ENCODE results near the gene ZNF133. TPM values are rescaled to one million over a fixed set of nuclear protein-coding genes. Genes with fewer than 3 reads are reported as not detected.

ZNF133 gene
- polyA plus RNA-seq, 1 donor (not counting 4 experiments of a cell fraction or from before 2014, with no cell fraction given), result 15.8 TPM

- no peaks in the 10 kb centered on the region for H3K9me1 ChIP-seq (ENCODE audit: control insufficient read depth, extremely low read depth, insufficient read depth, low read length)
- no peak for TF ChIP-seq CTCF (optimal IDR thresholded peaks at IDR 0.05 in 1 of 3, IDR thresholded peaks at IDR 0.05 in 1 of 3, conservative IDR thresholded peaks at IDR 0.05 in 1 of 3; ENCODE audit: extremely low read depth in 1 of 3, insufficient read depth in 2 of 3, low read length in 3 of 3)
- TF ChIP-seq EZH2 (IDR thresholded peaks at IDR 0.05; ENCODE audit: low read length), result no peak
- no peak overlapping the region for H3K4me3 ChIP-seq (ENCODE audit: control insufficient read depth in 2 of 3, extremely low read depth in 1 of 3, insufficient read depth in 2 of 3, low read depth in 1 of 3, low read length in 3 of 3)
- H3K4me2 ChIP-seq (ENCODE audit: control insufficient read depth, extremely low read depth, insufficient read depth, low read depth, low read length), result no peak overlapping the region
- no peak overlapping the region for H3K9ac ChIP-seq (ENCODE audit: control insufficient read depth, extremely low read depth, insufficient read depth, low read length)
- H3K9me3 ChIP-seq (ENCODE audit: control insufficient read depth, low read depth, low read length), result no peaks in the 10 kb centered on the region
- DNase-seq (ENCODE audit: low read depth, low spot score), result no peak
- no peak overlapping the region for H2AFZ ChIP-seq (ENCODE audit: control insufficient read depth, low read length)
- H3K4me1 ChIP-seq (ENCODE audit: control insufficient read depth, extremely low read depth, insufficient read depth, low read length), result peaks cover 40% of the 10 kb centered on the region
- H3K79me2 ChIP-seq (ENCODE audit: control insufficient read depth, insufficient read depth, low read length), result peaks cover 2% of the 10 kb centered on the region
- H3K27ac ChIP-seq (ENCODE audit: control insufficient read depth, insufficient read depth, low read length), result no peak overlapping the region
- H4K20me1 ChIP-seq (ENCODE audit: control insufficient read depth, extremely low read depth, insufficient read depth, low read length), result no peaks in the 10 kb centered on the region
- FAIRE-seq, result peak; percentile 9
- H3K36me3 ChIP-seq (ENCODE audit: control insufficient read depth in 2 of 2, extremely low read depth in 1 of 2, insufficient read depth in 2 of 2, low read length in 2 of 2), result peaks cover 3 to 5% of the 10 kb centered on the region in 2 experiments
- dilution Hi-C loops (cut with MboI; ENCODE audit: extremely low pct_ligation_motif_present, low sequenced_read_pairs), result no loop called here
- H3K27me3 ChIP-seq (ENCODE audit: control insufficient read depth, extremely low read depth, insufficient read depth, low read length), result no peaks in the 10 kb centered on the region
Observed at GRCh38 chr20:18310051-18310450, 21.7 kb downstream of the ZNF133 start.

DNA sequence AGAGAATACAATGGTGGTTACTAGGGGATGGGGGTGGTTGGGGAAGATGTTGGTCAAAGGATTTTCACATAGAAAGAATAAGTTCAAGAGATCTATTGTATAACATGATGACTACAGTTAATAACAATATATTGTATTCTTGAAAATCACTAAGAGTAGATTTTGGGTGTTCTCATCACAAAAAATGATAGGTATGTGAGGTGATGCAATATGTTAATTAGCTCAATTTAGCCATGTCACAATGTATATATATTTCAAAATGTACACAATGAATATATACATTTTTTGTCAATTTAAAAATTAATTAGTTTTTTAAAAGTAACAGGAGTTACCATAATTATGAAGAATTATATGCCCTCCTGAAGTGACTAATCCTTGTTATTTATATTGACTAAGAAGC lies 22.3 kb downstream of the ZNF133 start:
- Histone ChIP-seq H3K4me3 (ENCODE audit: control insufficient read depth in 2 of 3, extremely low read depth in 1 of 3, insufficient read depth in 2 of 3, low read depth in 1 of 3, low read length in 3 of 3) (no peak overlapping the region), H3K79me2 (ENCODE audit: control insufficient read depth, insufficient read depth, low read length) (peaks cover 2% of the 10 kb centered on the region), H3K9me1 (ENCODE audit: control insufficient read depth, extremely low read depth, insufficient read depth, low read length) (no peaks in the 10 kb centered on the region), H2AFZ (ENCODE audit: control insufficient read depth, low read length) (no peak overlapping the region), H3K36me3 (ENCODE audit: control insufficient read depth in 2 of 2, extremely low read depth in 1 of 2, insufficient read depth in 2 of 2, low read length in 2 of 2) (peaks cover 5 to 6% of the 10 kb centered on the region in 2 experiments), H3K27ac (ENCODE audit: control insufficient read depth, insufficient read depth, low read length) (no peak overlapping the region), H4K20me1 (ENCODE audit: control insufficient read depth, extremely low read depth, insufficient read depth, low read length) (no peaks in the 10 kb centered on the region), H3K27me3 (ENCODE audit: control insufficient read depth, extremely low read depth, insufficient read depth, low read length) (no peaks in the 10 kb centered on the region), H3K4me1 (ENCODE audit: control insufficient read depth, extremely low read depth, insufficient read depth, low read length) (peaks cover 45% of the 10 kb centered on the region), H3K4me2 (ENCODE audit: control insufficient read depth, extremely low read depth, insufficient read depth, low read depth, low read length) (no peak overlapping the region), H3K9me3 (ENCODE audit: control insufficient read depth, low read depth, low read length) (peaks cover 1% of the 10 kb centered on the region), H3K9ac (ENCODE audit: control insufficient read depth, extremely low read depth, insufficient read depth, low read length) (no peak overlapping the region)
- dilution Hi-C loops (cut with MboI; ENCODE audit: extremely low pct_ligation_motif_present, low sequenced_read_pairs), result no loop called here
- FAIRE-seq (no peak), DNase-seq (ENCODE audit: low read depth, low spot score) (no peak)
- no peak for TF ChIP-seq EZH2 (IDR thresholded peaks at IDR 0.05; ENCODE audit: low read length)

GRCh38 chr20:18312723-18313122 lies 24.4 kb downstream of the ZNF133 start:
- Histone ChIP-seq H2AFZ (ENCODE audit: control insufficient read depth, low read length) (no peak overlapping the region), H3K79me2 (ENCODE audit: control insufficient read depth, insufficient read depth, low read length) (peaks cover 3% of the 10 kb centered on the region), H3K36me3 (ENCODE audit: control insufficient read depth in 2 of 2, extremely low read depth in 1 of 2, insufficient read depth in 2 of 2, low read length in 2 of 2) (peaks cover 16 to 18% of the 10 kb centered on the region in 2 experiments), H3K9ac (ENCODE audit: control insufficient read depth, extremely low read depth, insufficient read depth, low read length) (no peak overlapping the region), H3K4me2 (ENCODE audit: control insufficient read depth, extremely low read depth, insufficient read depth, low read depth, low read length) (no peak overlapping the region), H3K4me1 (ENCODE audit: control insufficient read depth, extremely low read depth, insufficient read depth, low read length) (peaks cover 47% of the 10 kb centered on the region), H3K9me1 (ENCODE audit: control insufficient read depth, extremely low read depth, insufficient read depth, low read length) (no peaks in the 10 kb centered on the region), H3K4me3 (ENCODE audit: control insufficient read depth in 2 of 3, extremely low read depth in 1 of 3, insufficient read depth in 2 of 3, low read depth in 1 of 3, low read length in 3 of 3) (no peak overlapping the region), H4K20me1 (ENCODE audit: control insufficient read depth, extremely low read depth, insufficient read depth, low read length) (no peaks in the 10 kb centered on the region), H3K9me3 (ENCODE audit: control insufficient read depth, low read depth, low read length) (peaks cover 5% of the 10 kb centered on the region), H3K27me3 (ENCODE audit: control insufficient read depth, extremely low read depth, insufficient read depth, low read length) (no peaks in the 10 kb centered on the region), H3K27ac (ENCODE audit: control insufficient read depth, insufficient read depth, low read length) (no peak overlapping the region)
- TF ChIP-seq EZH2 (IDR thresholded peaks at IDR 0.05; ENCODE audit: low read length) (no peak), CTCF (optimal IDR thresholded peaks at IDR 0.05 in 1 of 3, IDR thresholded peaks at IDR 0.05 in 1 of 3, conservative IDR thresholded peaks at IDR 0.05 in 1 of 3; ENCODE audit: extremely low read depth in 1 of 3, insufficient read depth in 2 of 3, low read length in 3 of 3) (no peak)
- DNase-seq (ENCODE audit: low read depth, low spot score) (no peak), FAIRE-seq (no peak)
- dilution Hi-C loops (cut with MboI; ENCODE audit: extremely low pct_ligation_motif_present, low sequenced_read_pairs), result no loop called here

Measured in keratinocyte (primary cell).